ENCODE measurements around the gene C16orf86. TPM values are rescaled to one million over a fixed set of nuclear protein-coding genes. Genes with fewer than 3 reads are reported as not detected.
A peak's percentile ranks its signal among the peaks of the same experiment; 100 is the strongest.

Gene C16orf86
- total RNA-seq, 4 donors from 2014 or later: 3.6 to 12.9 (median 5.0) TPM

- H3K27me3 ChIP-seq: no peaks in the 10 kb centered on the region
- ATAC-seq: no peak
- no peak overlapping the region for H3K27ac ChIP-seq
- peaks cover 0 to 30% (median 0%) of the 10 kb centered on the region in 3 donors for H3K4me1 ChIP-seq
- no peaks in the 10 kb centered on the region for H3K9me3 ChIP-seq
- peaks cover 0 to 69% of the 10 kb centered on the region in 2 donors for H3K36me3 ChIP-seq
- 75 to 83% methylated on average over 11 to 12 of the region's 12 CpGs for WGBS, 2 donors (ENCODE audit: low coverage in 1 of 2)
- H3K4me3 ChIP-seq: no peak overlapping the region
- TF ChIP-seq EP300 (IDR thresholded peaks at IDR 0.05) (no peak), POLR2A (IDR thresholded peaks at IDR 0.05) (no peak), POLR2AphosphoS5 (IDR thresholded peaks at IDR 0.05) (no peak)
- TF ChIP-seq, protein P1, sequence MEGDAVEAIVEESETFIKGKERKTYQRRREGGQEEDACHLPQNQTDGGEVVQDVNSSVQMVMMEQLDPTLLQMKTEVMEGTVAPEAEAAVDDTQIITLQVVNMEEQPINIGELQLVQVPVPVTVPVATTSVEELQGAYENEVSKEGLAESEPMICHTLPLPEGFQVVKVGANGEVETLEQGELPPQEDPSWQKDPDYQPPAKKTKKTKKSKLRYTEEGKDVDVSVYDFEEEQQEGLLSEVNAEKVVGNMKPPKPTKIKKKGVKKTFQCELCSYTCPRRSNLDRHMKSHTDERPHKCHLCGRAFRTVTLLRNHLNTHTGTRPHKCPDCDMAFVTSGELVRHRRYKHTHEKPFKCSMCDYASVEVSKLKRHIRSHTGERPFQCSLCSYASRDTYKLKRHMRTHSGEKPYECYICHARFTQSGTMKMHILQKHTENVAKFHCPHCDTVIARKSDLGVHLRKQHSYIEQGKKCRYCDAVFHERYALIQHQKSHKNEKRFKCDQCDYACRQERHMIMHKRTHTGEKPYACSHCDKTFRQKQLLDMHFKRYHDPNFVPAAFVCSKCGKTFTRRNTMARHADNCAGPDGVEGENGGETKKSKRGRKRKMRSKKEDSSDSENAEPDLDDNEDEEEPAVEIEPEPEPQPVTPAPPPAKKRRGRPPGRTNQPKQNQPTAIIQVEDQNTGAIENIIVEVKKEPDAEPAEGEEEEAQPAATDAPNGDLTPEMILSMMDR (IDR thresholded peaks at IDR 0.05): no peak
Measured at GRCh38 chr16:67637625-67638024, 29.0 kb upstream of the C16orf86 start.

- Histone ChIP-seq H3K27ac (peak overlapping the region in 3 of 4 donors; percentile 35 to 61 (median 60)), H3K9me3 (no peaks in the 10 kb centered on the region), H3K36me3 (peaks cover 0 to 25% of the 10 kb centered on the region in 2 donors), H3K4me3 (no peak overlapping the region), H3K27me3 (peaks cover 30% of the 10 kb centered on the region), H3K4me1 (peaks cover 0 to 35% (median 7%) of the 10 kb centered on the region in 3 donors)
- TF ChIP-seq, protein P1 (IDR thresholded peaks at IDR 0.05): peak in 1 of 4 experiments; percentile 4
- TF ChIP-seq POLR2AphosphoS5 (IDR thresholded peaks at IDR 0.05) (peak; percentile 75), EP300 (IDR thresholded peaks at IDR 0.05) (no peak), POLR2A (IDR thresholded peaks at IDR 0.05) (no peak)
- ATAC-seq: peak; percentile 74
- 23 to 31% methylated on average over 4 to 8 of the region's 10 CpGs for WGBS, 2 donors (ENCODE audit: low coverage in 1 of 2)
Measured at GRCh38 chr16:67641779-67642708, 24.6 kb upstream of the C16orf86 start.

GRCh38 chr16:67644038-67644437, 22.6 kb upstream of the C16orf86 start:
- 87% methylated on average over 3 of the region's 9 CpGs; no CpG with 5 or more reads in 1 of the 2 donors for WGBS, 2 donors (ENCODE audit: low coverage in 1 of 2)
- Histone ChIP-seq H3K36me3 (peaks cover 0 to 5% of the 10 kb centered on the region in 2 donors), H3K27ac (no peak overlapping the region), H3K27me3 (peaks cover 50% of the 10 kb centered on the region), H3K9me3 (no peaks in the 10 kb centered on the region), H3K4me3 (no peak overlapping the region), H3K4me1 (peaks cover 0 to 49% (median 7%) of the 10 kb centered on the region in 3 donors)
- TF ChIP-seq EP300 (IDR thresholded peaks at IDR 0.05) (no peak), POLR2A (IDR thresholded peaks at IDR 0.05) (no peak), POLR2AphosphoS5 (IDR thresholded peaks at IDR 0.05) (no peak)
- TF ChIP-seq, protein P1 (IDR thresholded peaks at IDR 0.05): no peak
- no peak for ATAC-seq

DNA sequence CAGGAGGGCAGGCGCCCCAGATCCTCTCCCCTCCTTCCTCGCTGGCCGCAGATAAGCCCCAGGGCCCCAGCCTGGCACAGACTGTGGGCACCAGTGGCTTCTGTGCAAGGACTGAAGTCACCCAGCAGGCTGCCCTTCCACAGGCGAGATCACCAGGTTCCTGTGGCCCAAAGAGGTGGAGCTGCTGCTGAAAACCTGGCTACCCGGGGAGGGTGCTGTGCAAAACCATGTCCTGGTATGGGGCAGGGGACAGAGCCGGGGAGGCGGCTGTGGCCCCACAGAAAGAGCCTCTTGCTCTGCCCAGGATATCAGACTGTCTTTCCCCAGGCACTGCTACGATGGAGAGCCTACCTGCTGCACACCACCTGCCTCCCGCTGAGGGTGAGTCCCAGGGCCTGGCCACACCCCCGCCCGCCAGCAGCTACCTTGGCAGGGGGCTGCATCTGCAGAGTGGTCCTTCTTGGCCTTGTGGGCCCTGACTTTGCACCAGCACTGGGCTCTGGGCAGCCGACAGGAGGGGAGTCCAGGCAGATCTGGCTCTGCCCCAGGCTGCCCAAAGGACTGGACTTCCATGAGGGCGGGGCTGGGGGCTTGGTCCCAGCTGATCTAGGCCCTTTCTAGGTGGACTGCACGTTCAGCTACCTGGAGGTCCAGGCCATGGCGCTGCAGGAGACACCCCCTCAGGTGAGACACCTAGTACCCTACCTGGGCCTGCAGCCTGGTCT, 21.1 kb upstream of the C16orf86 start:
- TF ChIP-seq POLR2AphosphoS5 (IDR thresholded peaks at IDR 0.05) (no peak), POLR2A (IDR thresholded peaks at IDR 0.05) (no peak), EP300 (IDR thresholded peaks at IDR 0.05) (no peak)
- TF ChIP-seq, protein P1 (IDR thresholded peaks at IDR 0.05): no peak
- H3K9me3 ChIP-seq: no peaks in the 10 kb centered on the region
- H3K27ac ChIP-seq: no peak overlapping the region
- H3K36me3 ChIP-seq: no peaks in the 10 kb centered on the region
- no CpG with 5 or more reads among the region's 15 CpGs for WGBS, 2 donors (ENCODE audit: low coverage in 1 of 2)
- peaks cover 0 to 48% (median 7%) of the 10 kb centered on the region in 3 donors for H3K4me1 ChIP-seq
- peaks cover 65% of the 10 kb centered on the region for H3K27me3 ChIP-seq
- peak overlapping the region in 1 of 2 donors; percentile 41 for H3K4me3 ChIP-seq
- no peak for ATAC-seq

Measured in gastroesophageal sphincter (tissue), 4 donors.